Measurements from ENCODE around the gene BACE2.

BACE2 gene

GRCh38 chr21:41167348-41168342 lies at the start of gene BACE2 (continued):
- TF ChIP-seq, protein P1, sequence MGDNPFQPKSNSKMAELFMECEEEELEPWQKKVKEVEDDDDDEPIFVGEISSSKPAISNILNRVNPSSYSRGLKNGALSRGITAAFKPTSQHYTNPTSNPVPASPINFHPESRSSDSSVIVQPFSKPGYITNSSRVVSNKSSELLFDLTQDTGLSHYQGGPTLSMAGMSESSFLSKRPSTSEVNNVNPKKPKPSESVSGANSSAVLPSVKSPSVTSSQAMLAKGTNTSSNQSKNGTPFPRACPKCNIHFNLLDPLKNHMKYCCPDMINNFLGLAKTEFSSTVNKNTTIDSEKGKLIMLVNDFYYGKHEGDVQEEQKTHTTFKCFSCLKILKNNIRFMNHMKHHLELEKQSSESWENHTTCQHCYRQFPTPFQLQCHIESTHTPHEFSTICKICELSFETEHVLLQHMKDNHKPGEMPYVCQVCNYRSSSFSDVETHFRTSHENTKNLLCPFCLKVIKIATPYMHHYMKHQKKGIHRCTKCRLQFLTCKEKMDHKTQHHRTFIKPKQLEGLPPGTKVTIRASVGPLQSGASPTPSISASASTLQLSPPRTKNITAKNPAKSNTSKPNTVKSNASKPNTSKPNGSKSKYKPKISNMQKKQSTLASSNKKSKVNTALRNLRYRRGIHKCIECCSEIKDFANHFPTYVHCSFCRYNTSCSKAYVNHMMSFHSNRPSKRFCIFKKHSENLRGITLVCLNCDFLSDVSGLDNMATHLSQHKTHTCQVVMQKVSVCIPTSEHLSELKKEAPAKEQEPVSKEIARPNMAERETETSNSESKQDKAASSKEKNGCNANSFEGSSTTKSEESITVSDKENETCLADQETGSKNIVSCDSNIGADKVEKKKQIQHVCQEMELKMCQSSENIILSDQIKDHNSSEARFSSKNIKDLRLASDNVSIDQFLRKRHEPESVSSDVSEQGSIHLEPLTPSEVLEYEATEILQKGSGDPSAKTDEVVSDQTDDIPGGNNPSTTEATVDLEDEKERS (tag by site-specific recombination; IDR thresholded peaks at IDR 0.05), result no peak
- TF ChIP-seq ZSCAN18 (tag by site-specific recombination; IDR thresholded peaks at IDR 0.05) (no peak), CTCF (tag by site-specific recombination; IDR thresholded peaks at IDR 0.05) (peak; percentile 36), ZNF362 (tag by site-specific recombination; IDR thresholded peaks at IDR 0.05) (no peak), ZBTB1 (tag by site-specific recombination; IDR thresholded peaks at IDR 0.05) (no peak), ZNF449 (tag by site-specific recombination; IDR thresholded peaks at IDR 0.05) (peak; percentile 80; the same call in 1 of the 2 replicates), ZNF184 (tag by site-specific recombination; IDR thresholded peaks at IDR 0.05) (no peak), ZNF707 (tag by site-specific recombination; IDR thresholded peaks at IDR 0.05) (no peak), HOXD13 (CRISPR knock-in tag; IDR thresholded peaks at IDR 0.05; ENCODE audit: borderline replicate concordance) (no peak), ZNF394 (tag by site-specific recombination; IDR thresholded peaks at IDR 0.05; ENCODE audit: borderline replicate concordance) (no peak; the same call in 1 of the 2 replicates), ZNF350 (tag by site-specific recombination; IDR thresholded peaks at IDR 0.05) (peak; percentile 12; the same call in 1 of the 2 replicates), ZNF514 (tag by site-specific recombination; IDR thresholded peaks at IDR 0.05) (no peak), ZBTB7A (tag by site-specific recombination; IDR thresholded peaks at IDR 0.05; ENCODE audit: low read depth) (0 out of 2 replicates have a peak, but pooled peaks have one; percentile 31), ZNF311 (tag by site-specific recombination; IDR thresholded peaks at IDR 0.05; ENCODE audit: borderline replicate concordance) (no peak), ZIC2 (tag by site-specific recombination; IDR thresholded peaks at IDR 0.05) (peak; percentile 53), ZNF266 (tag by site-specific recombination; IDR thresholded peaks at IDR 0.05; ENCODE audit: low read depth) (no peak), ZNF600 (tag by site-specific recombination; IDR thresholded peaks at IDR 0.05) (0 out of 2 replicates have a peak, but pooled peaks have one; percentile 27), ZNF518A (tag by site-specific recombination; conservative IDR thresholded peaks at IDR 0.05; ENCODE audit: low read depth) (no peak), KLF8 (tag by site-specific recombination; IDR thresholded peaks at IDR 0.05) (peak; percentile 56; the same call in 1 of the 2 replicates), BCL11A (tag by site-specific recombination; IDR thresholded peaks at IDR 0.05; ENCODE audit: low read depth) (no peak), OVOL3 (tag by site-specific recombination; IDR thresholded peaks at IDR 0.05) (no peak)
- TF ChIP-seq, protein P2, sequence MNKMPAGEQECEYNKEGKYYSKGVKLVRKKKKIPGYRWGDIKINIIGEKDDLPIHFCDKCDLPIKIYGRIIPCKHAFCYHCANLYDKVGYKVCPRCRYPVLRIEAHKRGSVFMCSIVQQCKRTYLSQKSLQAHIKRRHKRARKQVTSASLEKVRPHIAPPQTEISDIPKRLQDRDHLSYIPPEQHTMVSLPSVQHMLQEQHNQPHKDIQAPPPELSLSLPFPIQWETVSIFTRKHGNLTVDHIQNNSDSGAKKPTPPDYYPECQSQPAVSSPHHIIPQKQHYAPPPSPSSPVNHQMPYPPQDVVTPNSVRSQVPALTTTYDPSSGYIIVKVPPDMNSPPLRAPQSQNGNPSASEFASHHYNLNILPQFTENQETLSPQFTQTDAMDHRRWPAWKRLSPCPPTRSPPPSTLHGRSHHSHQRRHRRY (tag by site-specific recombination; IDR thresholded peaks at IDR 0.05), result no peak
